Skeletal muscle satellite cell (primary cell): Measurements from ENCODE around the gene MAGI2.

ENCODE experiments used
- H3K27me3 ChIP-seq: 2 replicates; pipeline ENCODE4 v1.7.0; 2013; ENCODE audit warnings: low read length; ENCODE audit not compliant: control insufficient read depth, insufficient read depth
- H3K36me3 ChIP-seq: 2 replicates; pipeline ENCODE4 v1.7.0; 2013; ENCODE audit warnings: mild to moderate bottlenecking, control low read depth, low read length; ENCODE audit not compliant: insufficient read depth
- H3K4me1 ChIP-seq: 2 replicates; pipeline ENCODE4 v1.7.0; 2013; ENCODE audit warnings: low read length; ENCODE audit not compliant: control insufficient read depth, insufficient read depth
- H3K4me2 ChIP-seq: 2 replicates; pipeline ENCODE4 v1.7.0; 2013; ENCODE audit warnings: mild to moderate bottlenecking, low read length
- H3K4me3 ChIP-seq: 2 replicates; pipeline ENCODE4 v1.7.0; 2013; ENCODE audit warnings: low read length
- H3K9ac ChIP-seq: 2 replicates; pipeline ENCODE4 v1.7.0; 2013; ENCODE audit warnings: mild to moderate bottlenecking, low read depth, low read length, moderate library complexity
- H3K9me3 ChIP-seq: replicated peaks from 2 replicates; pipeline ENCODE4 v1.7.0; 2013; ENCODE audit warnings: mild to moderate bottlenecking, control low read depth, low read length

Gene MAGI2

GRCh38 chr7:78399033-78399769 is 1054.3 kb downstream of the MAGI2 start:
- Histone ChIP-seq H3K4me3 (no peak overlapping the region), H3K36me3 (no peaks in the 10 kb centered on the region), H3K9ac (no peak overlapping the region), H3K4me1 (peaks cover 12% of the 10 kb centered on the region), H3K9me3 (no peaks in the 10 kb centered on the region), H3K4me2 (no peak overlapping the region), H3K27me3 (no peaks in the 10 kb centered on the region)

- H3K4me2 ChIP-seq: no peak overlapping the region
- H3K9me3 ChIP-seq: no peaks in the 10 kb centered on the region
- H3K36me3 ChIP-seq: no peaks in the 10 kb centered on the region
- H3K4me3 ChIP-seq: no peak overlapping the region
- no peaks in the 10 kb centered on the region for H3K27me3 ChIP-seq
- H3K4me1 ChIP-seq: peaks cover 12% of the 10 kb centered on the region
- H3K9ac ChIP-seq: no peak overlapping the region
These were observed 1054.9 kb downstream of the MAGI2 start for GRCh38 chr7:78398576-78398975.

GRCh38 chr7:78398081-78398480 is 1055.4 kb downstream of the MAGI2 start:
- Histone ChIP-seq H3K27me3 (no peaks in the 10 kb centered on the region), H3K9ac (no peak overlapping the region)

GRCh38 chr7:78396210-78396609 is 1057.3 kb downstream of the MAGI2 start:
- H3K36me3 ChIP-seq: no peaks in the 10 kb centered on the region
- peaks cover 12% of the 10 kb centered on the region for H3K4me1 ChIP-seq
- H3K9me3 ChIP-seq: no peaks in the 10 kb centered on the region
- H3K4me3 ChIP-seq: no peak overlapping the region
- no peak overlapping the region for H3K9ac ChIP-seq
- H3K4me2 ChIP-seq: no peak overlapping the region
- no peaks in the 10 kb centered on the region for H3K27me3 ChIP-seq

More at GRCh38 chr7:78398081-78398480, 1055.4 kb downstream of the MAGI2 start:
- no peaks in the 10 kb centered on the region for H3K36me3 ChIP-seq
- H3K4me1 ChIP-seq: peaks cover 12% of the 10 kb centered on the region
- no peak overlapping the region for H3K4me3 ChIP-seq
- no peak overlapping the region for H3K4me2 ChIP-seq
- no peaks in the 10 kb centered on the region for H3K9me3 ChIP-seq

GRCh38 chr7:78395298-78396036 is 1058.0 kb downstream of the MAGI2 start:
- H3K4me2 ChIP-seq: no peak overlapping the region
- no peaks in the 10 kb centered on the region for H3K27me3 ChIP-seq
- H3K4me3 ChIP-seq: no peak overlapping the region
- no peaks in the 10 kb centered on the region for H3K9me3 ChIP-seq
- no peaks in the 10 kb centered on the region for H3K36me3 ChIP-seq
- H3K4me1 ChIP-seq: peaks cover 12% of the 10 kb centered on the region
- no peak overlapping the region for H3K9ac ChIP-seq

GRCh38 chr7:78389022-78389421 is 1064.4 kb downstream of the MAGI2 start:
- H3K36me3 ChIP-seq: no peaks in the 10 kb centered on the region
- H3K4me3 ChIP-seq: no peak overlapping the region
- H3K4me2 ChIP-seq: no peak overlapping the region
- H3K4me1 ChIP-seq: peaks cover under 1% of the 10 kb centered on the region
- no peaks in the 10 kb centered on the region for H3K27me3 ChIP-seq
- no peak overlapping the region for H3K9ac ChIP-seq
- H3K9me3 ChIP-seq: no peaks in the 10 kb centered on the region

- no peak overlapping the region for H3K4me3 ChIP-seq
- no peaks in the 10 kb centered on the region for H3K36me3 ChIP-seq
- H3K4me1 ChIP-seq: peaks cover 10% of the 10 kb centered on the region
- H3K4me2 ChIP-seq: no peak overlapping the region
- no peaks in the 10 kb centered on the region for H3K27me3 ChIP-seq
- no peaks in the 10 kb centered on the region for H3K9me3 ChIP-seq
- no peak overlapping the region for H3K9ac ChIP-seq
These were observed 1066.9 kb downstream of the MAGI2 start for GRCh38 chr7:78386520-78386919.

- H3K9ac ChIP-seq: no peak overlapping the region
- H3K4me3 ChIP-seq: peak overlapping the region; percentile 33
- no peaks in the 10 kb centered on the region for H3K27me3 ChIP-seq
- peaks cover 19% of the 10 kb centered on the region for H3K4me1 ChIP-seq
- H3K4me2 ChIP-seq: peak overlapping the region; percentile 57
- H3K36me3 ChIP-seq: no peaks in the 10 kb centered on the region
- no peaks in the 10 kb centered on the region for H3K9me3 ChIP-seq
These were observed 1070.2 kb downstream of the MAGI2 start for GRCh38 chr7:78383096-78383880.

- Histone ChIP-seq H3K36me3 (no peaks in the 10 kb centered on the region), H3K9me3 (no peaks in the 10 kb centered on the region), H3K9ac (no peak overlapping the region), H3K4me3 (no peak overlapping the region), H3K4me1 (peaks cover 19% of the 10 kb centered on the region), H3K4me2 (no peak overlapping the region), H3K27me3 (no peaks in the 10 kb centered on the region)
These were observed 1074.3 kb downstream of the MAGI2 start for GRCh38 chr7:78379148-78379547.

- Histone ChIP-seq H3K4me3 (no peak overlapping the region), H3K4me1 (peaks cover 9% of the 10 kb centered on the region), H3K4me2 (no peak overlapping the region), H3K9ac (no peak overlapping the region), H3K27me3 (no peaks in the 10 kb centered on the region), H3K36me3 (no peaks in the 10 kb centered on the region), H3K9me3 (no peaks in the 10 kb centered on the region)
These were observed 1075.9 kb downstream of the MAGI2 start for GRCh38 chr7:78377532-78377931.

GRCh38 chr7:78370936-78371335 is 1082.5 kb downstream of the MAGI2 start:
- H3K9me3 ChIP-seq: no peaks in the 10 kb centered on the region
- H3K36me3 ChIP-seq: no peaks in the 10 kb centered on the region
- no peak overlapping the region for H3K4me3 ChIP-seq
- no peak overlapping the region for H3K9ac ChIP-seq
- H3K27me3 ChIP-seq: no peaks in the 10 kb centered on the region
- H3K4me2 ChIP-seq: no peak overlapping the region
- no peaks in the 10 kb centered on the region for H3K4me1 ChIP-seq
